Putamen (tissue), 1 donor: ENCODE results near the gene GLIPR1.
A peak's percentile ranks its signal among the peaks of the same experiment; 100 is the strongest.
"Not testable (repeated sequence)": the region's sequence is repeated elsewhere in the genome, so short reads cannot be mapped to it uniquely, and the experiment has no call there.

Experiments used
- DNase-seq: peaks from one replicate; pipeline ENCODE4 v3.0.0-alpha.2; 2016; ENCODE audit warnings: low spot score

GLIPR1 gene

GRCh38 chr12:75480469-75480949 lies at the start of gene GLIPR1:
GLIPR1 (plus strand) TSS chr12:75480755; CDS start chr12:75480881, 126 bp downstream.
- peak; percentile 43 for DNase-seq

GRCh38 chr12:75432924-75433323 lies 47.6 kb upstream of the GLIPR1 start:
- DNase-seq = no peak

- no peak for DNase-seq
Observed at GRCh38 chr12:75437564-75437963, 43.0 kb upstream of the GLIPR1 start.

- DNase-seq = no peak
Observed at GRCh38 chr12:75438059-75438754, 42.3 kb upstream of the GLIPR1 start.

- DNase-seq = no peak
Observed at GRCh38 chr12:75439048-75439447, 41.5 kb upstream of the GLIPR1 start.

- DNase-seq = no peak
Observed at GRCh38 chr12:75439930-75440329, 40.6 kb upstream of the GLIPR1 start.

- DNase-seq = not testable (repeated sequence)
Observed at GRCh38 chr12:75441687-75442449, 38.7 kb upstream of the GLIPR1 start.

GRCh38 chr12:75442454-75442853 lies 38.1 kb upstream of the GLIPR1 start:
- not testable (repeated sequence) for DNase-seq

GRCh38 chr12:75443709-75444108 lies 36.8 kb upstream of the GLIPR1 start:
- no peak for DNase-seq

GRCh38 chr12:75444429-75445136 lies 36.0 kb upstream of the GLIPR1 start:
- no peak for DNase-seq

GRCh38 chr12:75445137-75445507 lies 35.4 kb upstream of the GLIPR1 start:
- not testable (repeated sequence) for DNase-seq

- DNase-seq = no peak
Observed at GRCh38 chr12:75446857-75447256, 33.7 kb upstream of the GLIPR1 start.

- DNase-seq = no peak
Observed at GRCh38 chr12:75447691-75448393, 32.7 kb upstream of the GLIPR1 start.

- DNase-seq = no peak
Observed at GRCh38 chr12:75452675-75453330, 27.8 kb upstream of the GLIPR1 start.

- DNase-seq = no peak
Observed at GRCh38 chr12:75455839-75456238, 24.7 kb upstream of the GLIPR1 start.

- DNase-seq = no peak
Observed at GRCh38 chr12:75457191-75457590, 23.4 kb upstream of the GLIPR1 start.

- DNase-seq = not testable (repeated sequence)
Observed at GRCh38 chr12:75457866-75458265, 22.7 kb upstream of the GLIPR1 start.

GRCh38 chr12:75459755-75460154 lies 20.8 kb upstream of the GLIPR1 start:
- DNase-seq = no peak

GRCh38 chr12:75460204-75460603 lies 20.4 kb upstream of the GLIPR1 start:
- no peak for DNase-seq

- no peak for DNase-seq
Observed at GRCh38 chr12:75471902-75472890, 8.4 kb upstream of the GLIPR1 start.
